B cell (primary cell): ENCODE data around the gene SPEN.

Experiments
- CTCF ChIP-seq: fragments of 200-600 bp; IDR thresholded peaks from one replicate; pipeline ENCODE4 v1.8.0; 2022; ENCODE audit warnings: antibody characterized with exemption, mild to moderate bottlenecking
- EZH2 ChIP-seq: IDR thresholded peaks from 2 replicates; pipeline ENCODE4 v1.6.1; 2012; ENCODE audit warnings: borderline replicate concordance, low read depth, mild to moderate bottlenecking, moderate library complexity, low read length; ENCODE audit not compliant: insufficient read depth, poor library complexity, severe bottlenecking

- TF ChIP-seq CTCF (no peak), EZH2 (no peak)
Measured at GRCh38 chr1:15851210-15852035, 3.9 kb downstream of the SPEN start.
